Common myeloid progenitor, CD34-positive (primary cell): ENCODE data around the gene TBXA2R.

Experiments
- CTCF ChIA-PET: fragments of 350-600 bp; sonication (Branson Sonifier 250); formaldehyde crosslinking; loops from one replicate; lab custom pipeline; 2021; ENCODE audit warnings: antibody characterized with exemption; lab: Charles Lee
- POLR2A ChIA-PET: fragments of 350-600 bp; sonication (Branson Sonifier 250); formaldehyde crosslinking; loops from one replicate; lab custom pipeline; 2021; ENCODE audit warnings: antibody characterized with exemption; lab: Charles Lee
- DNase-seq, 3 donors: peaks; one replicate each; pipeline versions ENCODE4 v3.0.0 to v3.0.0-alpha.2; 2013
- H3K27ac ChIP-seq, 2 experiments: 1 replicate in 1 of 2; 2 replicates in 1 of 2; pipeline ENCODE4 v1.7.0; 2013; ENCODE audit warnings: inconsistent platforms in 2 of 2, low read length in 2 of 2, mild to moderate bottlenecking in 2 of 2, low read depth in 1 of 2, moderate library complexity in 1 of 2; ENCODE audit not compliant: severe bottlenecking in 2 of 2, insufficient read depth in 1 of 2, poor library complexity in 1 of 2
- H3K27me3 ChIP-seq, 5 experiments: replicated peaks in 2 of 5; 1 replicate in 3 of 5; 2 replicates in 2 of 5; pipeline versions ENCODE4 v1.6.1 to v1.7.0; 2013; ENCODE audit warnings: low read length in 4 of 5, mild to moderate bottlenecking in 2 of 5, moderate library complexity in 2 of 5, inconsistent platforms in 1 of 5; ENCODE audit not compliant: insufficient read depth in 5 of 5, control insufficient read depth in 4 of 5
- H3K36me3 ChIP-seq, 4 experiments: 1 replicate in 2 of 4; 2 replicates in 2 of 4; pipeline versions ENCODE4 v1.6.1 to v1.7.0; 2013; ENCODE audit warnings: low read length in 3 of 4, control low read depth in 1 of 4, mild to moderate bottlenecking in 1 of 4; ENCODE audit not compliant: control insufficient read depth in 4 of 4, insufficient read depth in 4 of 4
- H3K4me1 ChIP-seq, 4 experiments: 1 replicate in 3 of 4; 2 replicates in 1 of 4; pipeline versions ENCODE4 v1.6.1 to v1.7.1; 2013; ENCODE audit warnings: low read length in 3 of 4, mild to moderate bottlenecking in 3 of 4, control low read depth in 1 of 4, inconsistent platforms in 1 of 4, moderate library complexity in 1 of 4; ENCODE audit not compliant: control insufficient read depth in 4 of 4, insufficient read depth in 4 of 4; ENCODE audit errors: control extremely low read depth in 1 of 4
- H3K4me3 ChIP-seq, 7 experiments: 1 replicate in 4 of 7; 2 replicates in 3 of 7; pipeline versions ENCODE4 v1.5.1 to v1.7.0; 2013; ENCODE audit warnings: mild to moderate bottlenecking in 7 of 7, low read length in 6 of 7, moderate library complexity in 6 of 7, inconsistent platforms in 2 of 7, low read depth in 2 of 7, control low read depth in 1 of 7; ENCODE audit not compliant: insufficient read depth in 4 of 7, control insufficient read depth in 1 of 7; ENCODE audit errors: extremely low read depth in 1 of 7
- H3K9me3 ChIP-seq, 5 experiments: 1 replicate in 4 of 5; 2 replicates in 1 of 5; pipeline versions ENCODE4 v1.6.1 to v1.7.1; 2013; ENCODE audit warnings: low read length in 4 of 5, mild to moderate bottlenecking in 2 of 5, inconsistent platforms in 1 of 5, low read depth in 1 of 5, moderate library complexity in 1 of 5; ENCODE audit not compliant: control insufficient read depth in 4 of 5, insufficient read depth in 2 of 5; ENCODE audit errors: control extremely low read depth in 1 of 5
- WGBS: methylation state at CpG from one replicate; pipeline ENCODE4 v1.1.5; 2013; ENCODE audit not compliant: insufficient coverage; 5-methylcytosine and 5-hydroxymethylcytosine counted together

Gene TBXA2R

DNA sequence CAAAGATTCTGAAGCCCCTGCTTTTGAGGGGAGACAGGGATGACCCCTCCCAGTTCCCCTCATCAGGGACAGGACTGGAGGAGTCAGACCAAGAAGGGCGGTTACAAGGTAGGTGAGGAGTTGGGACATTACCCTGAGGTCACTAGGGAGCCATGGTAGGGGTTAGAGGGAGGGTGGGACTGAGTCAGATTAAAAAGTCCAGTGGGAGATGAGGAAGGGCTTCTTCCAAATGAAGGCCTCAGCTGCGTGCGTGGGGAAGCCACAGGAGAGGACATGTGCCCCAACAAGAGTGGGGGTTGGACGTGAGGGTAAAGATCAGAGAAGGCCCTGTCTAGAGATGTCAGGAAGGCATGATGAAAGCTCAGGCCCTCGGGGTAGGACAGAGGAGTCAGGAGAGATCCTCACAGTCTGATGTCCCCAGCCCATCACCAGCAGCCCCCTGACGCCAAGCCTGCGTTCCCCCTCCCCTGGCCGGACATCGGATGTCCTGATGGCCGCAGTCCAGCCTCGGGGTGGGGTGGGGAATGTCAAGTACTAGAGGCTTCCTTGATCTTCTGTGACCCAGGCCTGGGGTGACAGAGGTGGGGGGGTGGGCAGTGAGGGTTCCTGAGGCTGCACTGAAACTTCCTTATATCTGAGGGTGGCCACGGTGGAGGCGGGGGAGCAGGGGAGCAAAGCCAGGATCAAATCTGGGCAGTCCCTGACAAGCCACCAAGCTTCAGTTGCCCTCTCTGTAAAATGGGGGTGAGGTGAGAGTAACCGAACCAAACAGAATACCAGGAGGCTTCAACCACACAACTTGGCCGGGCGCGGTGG is 42.8 kb downstream of the TBXA2R start:
- Histone ChIP-seq H3K36me3 (no peaks in the 10 kb centered on the region), H3K27me3 (no peaks in the 10 kb centered on the region), H3K9me3 (no peaks in the 10 kb centered on the region), H3K4me1 (peaks cover 0 to 11% (median 8%) of the 10 kb centered on the region in 4 experiments), H3K27ac (no peak overlapping the region), H3K4me3 (no peak overlapping the region)
- DNase-seq = no peak
- WGBS = 92% methylated on average over 12 of the region's 17 CpGs
- ChIA-PET POLR2A (no interaction called here), CTCF (no interaction called here)

GRCh38 chr19:3557461-3558248 is 49.0 kb downstream of the TBXA2R start, which contains the start of gene MFSD12:
MFSD12 (minus strand) TSS chr19:3557586; CDS start chr19:3557403, 183 bp downstream.
- under 1% methylated on average over 74 of the region's 81 CpGs for WGBS
- no peaks in the 10 kb centered on the region for H3K27me3 ChIP-seq
- H3K27ac ChIP-seq = peak within 1 kb of the TSS in 1 of 2 experiments; percentile 74
- H3K36me3 ChIP-seq = peaks cover 0 to 3% (median 0%) of the 10 kb centered on the region in 4 experiments
- peak; percentile 92 to 96 (median 95) for DNase-seq
- ChIA-PET CTCF (interaction anchor here (1.2 to 2.9 kb wide), 6 partner anchors 10 to 104 kb away, joined by 3 to 25 read pairs (median 5); no protein-coding TSS in a partner anchor), POLR2A (interaction anchor here (0.7 to 0.8 kb wide), 3 partner anchors 12 to 173 kb away, joined by 3 to 4 read pairs (median 3); no protein-coding TSS in a partner anchor)
- H3K4me3 ChIP-seq = peak within 1 kb of the TSS; percentile 62 to 97 (median 87)
- H3K9me3 ChIP-seq = no peaks in the 10 kb centered on the region
- peaks cover 6 to 60% (median 49%) of the 10 kb centered on the region in 4 experiments for H3K4me1 ChIP-seq

DNA sequence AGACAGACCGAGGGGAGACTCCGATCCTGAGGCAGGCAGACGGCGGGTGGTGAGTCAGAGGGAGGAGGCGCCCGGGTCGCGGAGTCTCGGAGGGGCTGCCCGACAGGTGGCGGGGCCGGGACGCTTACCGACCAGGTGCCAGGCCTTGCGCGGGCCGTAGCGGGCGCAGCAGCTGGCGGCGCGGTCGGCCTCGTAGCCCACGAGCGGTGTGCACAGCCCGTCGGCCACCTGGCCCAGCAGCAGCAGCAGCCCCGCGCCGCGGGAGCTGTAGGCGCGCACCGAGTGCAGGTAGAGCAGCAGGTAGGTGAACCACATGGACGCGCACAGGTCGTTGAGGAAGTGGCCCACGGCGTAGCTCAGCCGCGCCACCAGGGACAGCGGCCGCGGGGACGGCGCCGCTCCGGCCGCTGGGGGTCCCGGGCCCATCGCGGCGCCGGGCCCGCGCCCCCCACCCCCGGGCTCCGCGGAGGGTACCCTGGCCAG is 49.7 kb downstream of the TBXA2R start:
- no peaks in the 10 kb centered on the region for H3K27me3 ChIP-seq
- peaks cover 6 to 63% (median 52%) of the 10 kb centered on the region in 4 experiments for H3K4me1 ChIP-seq
- peaks cover 0 to 3% (median 0%) of the 10 kb centered on the region in 4 experiments for H3K36me3 ChIP-seq
- peak in 2 of 3 donors; percentile 66 to 76 for DNase-seq
- peak overlapping the region; percentile 62 to 97 (median 87) for H3K4me3 ChIP-seq
- WGBS = 0% methylated on average over 60 of the region's 60 CpGs
- CTCF ChIA-PET = interaction anchor here (0.9 to 2.9 kb wide), 7 partner anchors 9 to 52 kb away, joined by 3 to 25 read pairs (median 4); partner anchors contain the start of gene GIPC3
- H3K27ac ChIP-seq = peak overlapping the region in 1 of 2 experiments; percentile 74
- POLR2A ChIA-PET = interaction anchor here (0.7 to 0.8 kb wide), 4 partner anchors 13 to 173 kb away, joined by 3 to 4 read pairs (median 3); no protein-coding TSS in a partner anchor
- no peaks in the 10 kb centered on the region for H3K9me3 ChIP-seq

GRCh38 chr19:3556423-3556977 is 50.2 kb downstream of the TBXA2R start:
- Histone ChIP-seq H3K4me3 (peak overlapping the region; percentile 62 to 97 (median 87)), H3K36me3 (peaks cover 0 to 4% (median 0%) of the 10 kb centered on the region in 4 experiments), H3K27ac (peak overlapping the region in 1 of 2 experiments; percentile 74), H3K27me3 (no peaks in the 10 kb centered on the region), H3K4me1 (peaks cover 6 to 63% (median 52%) of the 10 kb centered on the region in 4 experiments), H3K9me3 (no peaks in the 10 kb centered on the region)
- ChIA-PET POLR2A (interaction anchor here (0.6 to 0.8 kb wide), 4 partner anchors 117 to 869 kb away, joined by 3 read pairs; no protein-coding TSS in a partner anchor), CTCF (interaction anchor here (0.7 to 2.9 kb wide), 8 partner anchors 8 to 71 kb away, joined by 3 to 25 read pairs (median 4); partner anchors contain the start of gene GIPC3)
- no peak for DNase-seq
- 35% methylated on average over 7 of the region's 9 CpGs for WGBS

- H3K9me3 ChIP-seq = no peaks in the 10 kb centered on the region
- H3K4me3 ChIP-seq = peak overlapping the region in 6 of 7 experiments; percentile 19 to 97 (median 90)
- H3K36me3 ChIP-seq = peaks cover 0 to 10% (median under 1%) of the 10 kb centered on the region in 4 experiments
- no peak for DNase-seq
- peaks cover 6 to 63% (median 52%) of the 10 kb centered on the region in 4 experiments for H3K4me1 ChIP-seq
- WGBS = 92% methylated on average over 11 of the region's 15 CpGs
- H3K27me3 ChIP-seq = no peaks in the 10 kb centered on the region
- H3K27ac ChIP-seq = peak overlapping the region in 1 of 2 experiments; percentile 74
- POLR2A ChIA-PET = interaction anchor here (0.6 to 0.7 kb wide), 2 partner anchors 118 to 870 kb away, joined by 3 read pairs; no protein-coding TSS in a partner anchor
- CTCF ChIA-PET = interaction anchor here (0.7 to 2.9 kb wide), 7 partner anchors 11 to 70 kb away, joined by 3 to 25 read pairs (median 4); partner anchors contain the start of gene GIPC3
Measured at GRCh38 chr19:3555653-3556422, 50.8 kb downstream of the TBXA2R start.
